ENCODE measurements around the gene TRIM72. TPM values are rescaled to one million over a fixed set of nuclear protein-coding genes. Genes with fewer than 3 reads are reported as not detected.

Gene TRIM72, protein sequence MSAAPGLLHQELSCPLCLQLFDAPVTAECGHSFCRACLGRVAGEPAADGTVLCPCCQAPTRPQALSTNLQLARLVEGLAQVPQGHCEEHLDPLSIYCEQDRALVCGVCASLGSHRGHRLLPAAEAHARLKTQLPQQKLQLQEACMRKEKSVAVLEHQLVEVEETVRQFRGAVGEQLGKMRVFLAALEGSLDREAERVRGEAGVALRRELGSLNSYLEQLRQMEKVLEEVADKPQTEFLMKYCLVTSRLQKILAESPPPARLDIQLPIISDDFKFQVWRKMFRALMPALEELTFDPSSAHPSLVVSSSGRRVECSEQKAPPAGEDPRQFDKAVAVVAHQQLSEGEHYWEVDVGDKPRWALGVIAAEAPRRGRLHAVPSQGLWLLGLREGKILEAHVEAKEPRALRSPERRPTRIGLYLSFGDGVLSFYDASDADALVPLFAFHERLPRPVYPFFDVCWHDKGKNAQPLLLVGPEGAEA
- total RNA-seq = not detected in 2 replicates

GRCh38 chr16:31213877-31214707, at the start of gene TRIM72:
Gene TRIM72 (plus strand): TSS chr16:31214119. CDS start chr16:31214739, 620 bp downstream.

GRCh38 chr16:31179747-31180459, 34.0 kb upstream of the TRIM72 start, which contains the start of gene FUS:
Gene FUS (plus strand): TSS chr16:31180139. CDS start chr16:31180215, 76 bp downstream.

GRCh38 chr16:31202414-31203375, 11.2 kb upstream of the TRIM72 start, which contains the start of gene PYCARD:
Gene PYCARD (minus strand): TSS chr16:31202760. CDS start chr16:31202690, 70 bp downstream.

DNA sequence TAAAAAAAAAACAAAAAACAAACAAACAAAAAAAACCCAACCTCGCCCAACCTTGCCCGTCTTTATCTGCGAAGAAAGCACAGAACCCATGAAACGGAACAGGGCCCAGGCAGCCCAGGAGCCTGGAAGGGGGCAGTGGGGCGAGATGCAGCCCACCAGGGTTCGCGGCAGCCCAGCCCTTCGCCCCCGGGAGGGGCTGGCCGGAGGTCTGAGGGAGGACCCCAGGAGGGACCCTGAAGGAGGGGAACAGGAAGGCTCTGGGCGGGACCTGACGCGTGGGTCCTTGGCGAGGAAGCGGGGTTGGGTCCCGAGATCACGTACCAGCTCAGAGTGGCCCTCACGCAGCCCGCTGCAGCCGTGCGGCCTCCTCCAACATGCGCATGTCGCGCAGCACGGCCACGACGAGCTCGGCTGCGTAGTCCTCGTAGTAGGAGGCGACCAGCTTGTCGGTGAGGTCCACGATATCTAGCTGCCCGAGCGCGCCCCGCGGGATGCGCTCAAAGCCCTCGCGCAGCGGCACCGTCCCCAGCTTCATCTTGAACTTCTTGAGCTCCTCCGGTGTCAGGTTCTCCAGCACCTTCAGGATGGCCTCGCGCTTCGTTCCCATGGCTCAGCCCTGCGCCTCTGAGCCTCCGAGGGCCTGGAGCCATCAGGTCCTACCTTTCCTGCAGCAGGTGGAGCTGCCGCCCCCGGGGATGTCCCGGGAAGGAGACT, 2.7 kb downstream of the TRIM72 start, which contains the start of gene PYDC1:
Gene PYDC1 (minus strand): TSS at position 714 of the 714 bp plus-strand sequence. CDS start 107 bp downstream, at position 607.

Other genes starting within 250 kb of the TRIM72 start
- 24.5 and 26.2 TPM in 2 replicates for gene HSD3B7, start 228.9 kb upstream of the TRIM72 start, total RNA-seq
- 0.86 and 1.4 TPM in 2 replicates for gene STX1B, start 203.5 kb upstream of the TRIM72 start, total RNA-seq
- gene STX4, start 180.6 kb upstream of the TRIM72 start, total RNA-seq = 24.8 and 36.2 TPM in 2 replicates
- gene ZNF668, start 139.9 kb upstream of the TRIM72 start, total RNA-seq = 14.4 and 16.1 TPM in 2 replicates
- 6.9 and 15.6 TPM in 2 replicates for gene ZNF646, start 139.7 kb upstream of the TRIM72 start, total RNA-seq
- under 0.01 and 1.4 TPM in 2 replicates for gene PRSS53, start 125.2 kb upstream of the TRIM72 start, total RNA-seq
- 211 and 231 TPM in 2 replicates for gene VKORC1, start 119.3 kb upstream of the TRIM72 start, total RNA-seq
- 64.9 and 65.9 TPM in 2 replicates for gene BCKDK, start 105.7 kb upstream of the TRIM72 start, total RNA-seq
- gene KAT8, start 96.5 kb upstream of the TRIM72 start, total RNA-seq = 31.2 and 33.7 TPM in 2 replicates
- gene PRSS8, start 78.4 kb upstream of the TRIM72 start, total RNA-seq = not detected in 2 replicates
- gene PRSS36, start 64.1 kb upstream of the TRIM72 start, total RNA-seq = 0.18 and 2.0 TPM in 2 replicates
- 52.8 and 55.5 TPM in 2 replicates for gene FUS, start 34.0 kb upstream of the TRIM72 start, total RNA-seq
- gene PYCARD, start 11.4 kb upstream of the TRIM72 start, total RNA-seq = 87.2 and 112 TPM in 2 replicates
- not detected in 2 replicates for gene PYDC1, start 3.0 kb downstream of the TRIM72 start, total RNA-seq
- not detected in 2 replicates for gene ITGAM, start 45.9 kb downstream of the TRIM72 start, total RNA-seq
- 0.86 and 1.9 TPM in 2 replicates for gene ITGAX, start 141.1 kb downstream of the TRIM72 start, total RNA-seq
- not detected in 2 replicates for gene ITGAD, start 179.2 kb downstream of the TRIM72 start, total RNA-seq
- not detected in 2 replicates for gene COX6A2, start 214.2 kb downstream of the TRIM72 start, total RNA-seq
- 0.29 and 0.71 TPM in 2 replicates for gene ZNF843, start 228.7 kb downstream of the TRIM72 start, total RNA-seq
- 7.6 and 8.4 TPM in 2 replicates for gene ARMC5, start 245.4 kb downstream of the TRIM72 start, total RNA-seq

Measured in myometrial cell (primary cell).